Right lobe of liver (tissue), 4 donors: ENCODE results near the gene SLC7A10.

ENCODE experiments used
- POLR2A ChIP-seq: fragments of 450-650 bp; IDR thresholded peaks from one replicate; pipeline ENCODE4 v1.6.1; 2017; ENCODE audit warnings: antibody characterized with exemption, mild to moderate bottlenecking
- TF ChIP-seq, protein P1 (sequence below), 4 donors: fragments of 200-600 bp in 3 of 4; fragments of 450-650 bp in 1 of 4; IDR thresholded peaks; one replicate each; pipeline versions ENCODE4 v1.5.1 to v1.8.0; 2016 to 2022; ENCODE audit warnings: antibody characterized with exemption in 4 of 4, mild to moderate bottlenecking in 2 of 4
- donor health status: DM: no; HTN: no; CAD: no.
- donor health status: DM: no; HTN: no; CAD: no.
- donor health status: DM: no; HTN: yes; CAD: no.

DNA sequence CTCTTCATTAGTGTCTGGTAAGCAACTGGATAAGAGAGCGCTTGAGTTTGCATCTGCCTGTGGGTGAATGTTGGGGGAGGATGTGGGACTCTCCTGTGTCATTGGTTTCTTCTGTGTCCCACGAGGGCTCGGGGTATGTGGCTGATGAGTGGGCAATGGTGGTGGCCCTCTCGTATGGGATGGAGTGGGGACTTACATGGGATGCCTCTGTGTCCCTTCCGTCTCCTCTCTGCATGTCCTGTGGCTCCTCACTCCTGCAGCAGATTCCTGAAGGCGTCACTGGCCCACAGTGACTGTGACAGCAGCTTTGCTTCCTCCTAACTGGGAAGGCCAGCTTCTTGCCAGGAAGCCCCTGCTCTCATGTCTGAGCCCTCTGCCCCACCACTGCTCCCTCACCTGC is 34.1 kb downstream of the SLC7A10 start:
- no peak for TF ChIP-seq POLR2A
- TF ChIP-seq, protein P1, sequence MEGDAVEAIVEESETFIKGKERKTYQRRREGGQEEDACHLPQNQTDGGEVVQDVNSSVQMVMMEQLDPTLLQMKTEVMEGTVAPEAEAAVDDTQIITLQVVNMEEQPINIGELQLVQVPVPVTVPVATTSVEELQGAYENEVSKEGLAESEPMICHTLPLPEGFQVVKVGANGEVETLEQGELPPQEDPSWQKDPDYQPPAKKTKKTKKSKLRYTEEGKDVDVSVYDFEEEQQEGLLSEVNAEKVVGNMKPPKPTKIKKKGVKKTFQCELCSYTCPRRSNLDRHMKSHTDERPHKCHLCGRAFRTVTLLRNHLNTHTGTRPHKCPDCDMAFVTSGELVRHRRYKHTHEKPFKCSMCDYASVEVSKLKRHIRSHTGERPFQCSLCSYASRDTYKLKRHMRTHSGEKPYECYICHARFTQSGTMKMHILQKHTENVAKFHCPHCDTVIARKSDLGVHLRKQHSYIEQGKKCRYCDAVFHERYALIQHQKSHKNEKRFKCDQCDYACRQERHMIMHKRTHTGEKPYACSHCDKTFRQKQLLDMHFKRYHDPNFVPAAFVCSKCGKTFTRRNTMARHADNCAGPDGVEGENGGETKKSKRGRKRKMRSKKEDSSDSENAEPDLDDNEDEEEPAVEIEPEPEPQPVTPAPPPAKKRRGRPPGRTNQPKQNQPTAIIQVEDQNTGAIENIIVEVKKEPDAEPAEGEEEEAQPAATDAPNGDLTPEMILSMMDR (IDR thresholded peaks at IDR 0.05), result no peak
